Right lobe of liver (tissue), 6 donors: ENCODE results near the gene RNF44. TPM values are rescaled to one million over a fixed set of nuclear protein-coding genes. Genes with fewer than 3 reads are reported as not detected.

ENCODE experiments used
- ATAC-seq, 4 donors: fragments of 200-7000 bp; cut with Tn5 transposase; one replicate each; pipeline ENCODE4 v1.9.1; 2020; ENCODE audit warnings: mild to moderate bottlenecking in 4 of 4, moderate library complexity in 4 of 4
- DNase-seq, 3 donors: peaks; one replicate each; pipeline ENCODE4 v3.0.0-alpha.2; 2020
- H3K27ac ChIP-seq, 3 donors: fragments of 200-600 bp; one replicate each; pipeline ENCODE4 v1.8.0; 2022
- H3K27me3 ChIP-seq, 2 donors: fragments of 200-600 bp; one replicate each; pipeline ENCODE4 v1.8.0; 2022
- H3K36me3 ChIP-seq, 4 donors: fragments of 200-600 bp; sonication (generic) in 1 of 4; one replicate each; pipeline versions ENCODE4 v1.5.1 to v1.8.0; 2017 to 2022; ENCODE audit warnings: control low read depth in 1 of 4
- H3K4me1 ChIP-seq, 4 donors: fragments of 200-600 bp; sonication (generic) in 1 of 4; one replicate each; pipeline versions ENCODE4 v1.5.1 to v1.8.0; 2017 to 2022; ENCODE audit warnings: control low read depth in 1 of 4
- H3K4me3 ChIP-seq, 3 donors: fragments of 200-600 bp; one replicate each; pipeline ENCODE4 v1.8.0; 2022
- H3K9me3 ChIP-seq, 4 donors: fragments of 200-600 bp; sonication (generic) in 1 of 4; one replicate each; pipeline versions ENCODE4 v1.5.1 to v1.8.0; 2017 to 2022; ENCODE audit warnings: control low read depth in 1 of 4
- CTCF ChIP-seq, 4 donors: fragments of 200-600 bp in 3 of 4; fragments of 450-650 bp in 1 of 4; IDR thresholded peaks; one replicate each; pipeline versions ENCODE4 v1.5.1 to v1.8.0; 2016 to 2022; ENCODE audit warnings: antibody characterized with exemption in 4 of 4, mild to moderate bottlenecking in 2 of 4
- POLR2A ChIP-seq: fragments of 450-650 bp; IDR thresholded peaks from one replicate; pipeline ENCODE4 v1.6.1; 2017; ENCODE audit warnings: antibody characterized with exemption, mild to moderate bottlenecking
- WGBS: methylation state at CpG from one replicate; pipeline ENCODE4 v1.1.6; 2018; ENCODE audit warnings: low coverage, low lambda C conversion rate; ENCODE audit not compliant: insufficient coverage; ENCODE audit errors: missing lambda C conversion rate; 5-methylcytosine and 5-hydroxymethylcytosine counted together
- intact Hi-C, 2 donors: fragments of 100-400 bp; cut with DNase I; formaldehyde crosslinking; loops; one replicate each; pipeline versions ENCODE4 v1.11.2 to v1.14.1; 2022
- total RNA-seq, 6 experiments: library from RNA; depleted of rRNA in 2 of 6; stranded (reverse); fragments of >200 nt in 2 of 6; fragmentation: NEBNext Ultra II Directional in 3 of 6; extraction: Animal tissue kit (Norgen Biotek cat#: 25700) in 3 of 6; gene quantifications; one replicate each; pipeline versions ENCODE4 v1.1.0 to v1.2.4, GENCODE V29; 2016 to 2023
- donor health status: DM: no; HTN: yes; CAD: no.
- donor health status: DM: no; HTN: no; CAD: no.
- donor health status: DM: no; HTN: no; CAD: no.
- donor health status: DM: no; HTN: yes; CAD: no.
- donor health status: DM: no; HTN: yes; CAD: no.

Gene RNF44
- total RNA-seq, 6 experiments from 2014 or later = 5.1 to 16.3 (median 12.7) TPM

GRCh38 chr5:176508603-176509002 is 28.6 kb downstream of the RNF44 start:
- TF ChIP-seq POLR2A (no peak), CTCF (IDR thresholded peaks at IDR 0.05) (no peak)
- intact Hi-C loops = no loop called here
- WGBS = 73% methylated on average over 4 of the region's 4 CpGs
- no peaks in the 10 kb centered on the region for H3K4me1 ChIP-seq
- DNase-seq (no peak), ATAC-seq (no peak)
- H3K27me3 ChIP-seq = no peaks in the 10 kb centered on the region
- no peaks in the 10 kb centered on the region for H3K9me3 ChIP-seq
- no peak overlapping the region for H3K27ac ChIP-seq
- H3K36me3 ChIP-seq = peaks cover 0 to 48% (median 19%) of the 10 kb centered on the region in 4 donors
- no peak overlapping the region for H3K4me3 ChIP-seq

GRCh38 chr5:176507911-176508310 is 29.3 kb downstream of the RNF44 start:
- Histone ChIP-seq H3K27me3 (no peaks in the 10 kb centered on the region), H3K9me3 (no peaks in the 10 kb centered on the region), H3K4me1 (no peaks in the 10 kb centered on the region), H3K27ac (no peak overlapping the region), H3K4me3 (no peak overlapping the region), H3K36me3 (peaks cover 0 to 53% (median 21%) of the 10 kb centered on the region in 4 donors)
- intact Hi-C loops = no loop called here
- TF ChIP-seq POLR2A = no peak
- no peak for TF ChIP-seq CTCF (IDR thresholded peaks at IDR 0.05)
- no peak for DNase-seq
- 100% methylated on average over 2 of the region's 2 CpGs for WGBS
- no peak for ATAC-seq

- Histone ChIP-seq H3K36me3 (peaks cover 0 to 88% (median 40%) of the 10 kb centered on the region in 4 donors), H3K27me3 (no peaks in the 10 kb centered on the region), H3K27ac (no peak overlapping the region), H3K4me1 (no peaks in the 10 kb centered on the region), H3K4me3 (no peak overlapping the region), H3K9me3 (no peaks in the 10 kb centered on the region)
- DNase-seq = no peak
- WGBS = 93% methylated on average over 5 of the region's 5 CpGs
- intact Hi-C loops = no loop called here
- no peak for ATAC-seq
- TF ChIP-seq POLR2A = no peak
- TF ChIP-seq CTCF (IDR thresholded peaks at IDR 0.05) = no peak
Measured at GRCh38 chr5:176503496-176503895, 33.7 kb downstream of the RNF44 start.

GRCh38 chr5:176501333-176501732 is 35.9 kb downstream of the RNF44 start:
- no peaks in the 10 kb centered on the region for H3K9me3 ChIP-seq
- ATAC-seq (peak in 1 of 4 donors; percentile 65), DNase-seq (no peak)
- H3K27ac ChIP-seq = no peak overlapping the region
- H3K27me3 ChIP-seq = no peaks in the 10 kb centered on the region
- no peak for TF ChIP-seq POLR2A
- no peak for TF ChIP-seq CTCF (IDR thresholded peaks at IDR 0.05)
- intact Hi-C loops = no loop called here
- H3K36me3 ChIP-seq = peaks cover 0 to 85% (median 36%) of the 10 kb centered on the region in 4 donors
- WGBS = 90% methylated on average over 1 of the region's 1 CpG
- no peak overlapping the region for H3K4me3 ChIP-seq
- H3K4me1 ChIP-seq = no peaks in the 10 kb centered on the region

GRCh38 chr5:176500511-176500910 is 36.7 kb downstream of the RNF44 start:
- ATAC-seq = no peak
- Histone ChIP-seq H3K36me3 (peaks cover 0 to 89% (median 42%) of the 10 kb centered on the region in 4 donors), H3K4me3 (no peak overlapping the region), H3K9me3 (no peaks in the 10 kb centered on the region), H3K27me3 (no peaks in the 10 kb centered on the region), H3K27ac (no peak overlapping the region), H3K4me1 (no peaks in the 10 kb centered on the region)
- TF ChIP-seq POLR2A = no peak
- no peak for TF ChIP-seq CTCF (IDR thresholded peaks at IDR 0.05)
- 100% methylated on average over 3 of the region's 3 CpGs for WGBS
- intact Hi-C loops = no loop called here
- no peak for DNase-seq
